Upper lobe of left lung (tissue), 6 donors: ENCODE results near the gene RDM1. TPM values are rescaled to one million over a fixed set of nuclear protein-coding genes. Genes with fewer than 3 reads are reported as not detected.

Experiments
- ATAC-seq, 2 donors: fragments of 200-7000 bp; cut with Tn5 transposase; one replicate each; pipeline ENCODE4 v1.9.1; 2022; ENCODE audit warnings: mild to moderate bottlenecking in 2 of 2, moderate library complexity in 2 of 2; ENCODE audit not compliant: low FRiP score in 2 of 2
- DNase-seq, 2 donors: peaks; one replicate each; pipeline ENCODE4 v3.0.0-alpha.2; 2019 to 2020
- H3K27ac ChIP-seq, 4 donors: fragments of 200-600 bp; sonication (generic); one replicate each; pipeline ENCODE4 v1.5.1; 2016 to 2019
- H3K27me3 ChIP-seq, 4 donors: fragments of 200-600 bp; sonication (generic); one replicate each; pipeline ENCODE4 v1.5.1; 2017 to 2019
- H3K36me3 ChIP-seq, 4 donors: fragments of 200-600 bp; sonication (generic); one replicate each; pipeline ENCODE4 v1.5.1; 2016 to 2019
- H3K4me1 ChIP-seq, 4 donors: fragments of 200-600 bp; sonication (generic); one replicate each; pipeline ENCODE4 v1.5.1; 2018 to 2019
- H3K4me3 ChIP-seq, 4 donors: fragments of 200-600 bp; sonication (generic); one replicate each; pipeline ENCODE4 v1.5.1; 2017 to 2019; ENCODE audit warnings: mild to moderate bottlenecking in 2 of 4, moderate library complexity in 1 of 4
- H3K9me3 ChIP-seq, 4 donors: fragments of 200-600 bp; sonication (generic); one replicate each; pipeline ENCODE4 v1.5.1; 2018 to 2019
- CTCF ChIP-seq, 6 experiments: fragments of 450-650 bp in 4 of 6; fragments of 200-600 bp in 2 of 6; sonication (generic) in 2 of 6; IDR thresholded peaks; one replicate each; pipeline ENCODE4 v1.5.1; 2016 to 2019; ENCODE audit warnings: antibody characterized with exemption in 6 of 6
- EP300 ChIP-seq, 4 donors: sonication (generic); formaldehyde crosslinking; IDR thresholded peaks; one replicate each; pipeline ENCODE4 v1.5.1; 2017; ENCODE audit warnings: antibody characterized with exemption in 4 of 4, control low read depth in 2 of 4
- POLR2A ChIP-seq, 4 donors: fragments of 450-650 bp; IDR thresholded peaks; one replicate each; pipeline ENCODE4 v1.5.1; 2016 to 2017; ENCODE audit warnings: antibody characterized with exemption in 4 of 4, mild to moderate bottlenecking in 2 of 4
- POLR2AphosphoS5 ChIP-seq, 2 donors: sonication (generic); formaldehyde crosslinking; IDR thresholded peaks; one replicate each; pipeline ENCODE4 v1.5.1; 2017; ENCODE audit warnings: antibody characterized with exemption in 2 of 2
- WGBS, 2 donors: methylation state at CpG; one replicate each; pipeline ENCODE4 v1.1.5; 2017 to 2018; 5-methylcytosine and 5-hydroxymethylcytosine counted together
- small RNA-seq, 4 donors: library from RNA; depleted of rRNA; stranded (forward); fragments of <200 nt; gene quantifications; one replicate each; pipeline ENCODE3, GENCODE V24; 2016
- total RNA-seq, 6 donors: library from RNA; depleted of rRNA in 4 of 6; stranded (reverse); fragments of >200 nt in 4 of 6; gene quantifications; one replicate each; pipeline versions ENCODE4 v1.1.0 to v1.2.1, GENCODE V29; 2016 to 2021
- donor health status: DM: no; HTN: no; CAD: no; lungs with moderate emphysema.
- donor health status: DM: no; HTN: yes; CAD: no; lungs with severe emphysema.

Gene RDM1
- total RNA-seq, 6 donors from 2014 or later, result not detected

- no peak overlapping the region for H3K27ac ChIP-seq
- 96 to 97% methylated on average over 12 of the region's 12 CpGs for WGBS, 2 donors
These were observed 58.2 kb downstream of the RDM1 start for GRCh38 chr17:35872196-35872980.

GRCh38 chr17:35870906-35871819 is 59.4 kb downstream of the RDM1 start:
- TF ChIP-seq CTCF (IDR thresholded peaks at IDR 0.05) (no peak), POLR2A (IDR thresholded peaks at IDR 0.05) (no peak), EP300 (IDR thresholded peaks at IDR 0.05) (no peak), POLR2AphosphoS5 (IDR thresholded peaks at IDR 0.05) (no peak)
- no peak overlapping the region for H3K27ac ChIP-seq
- ATAC-seq (peak in 1 of 2 donors; percentile 47), DNase-seq (no peak)
- H3K4me1 ChIP-seq, result peaks cover 0 to 5% (median 1%) of the 10 kb centered on the region in 4 donors
- no peaks in the 10 kb centered on the region for H3K9me3 ChIP-seq
- H3K27me3 ChIP-seq, result no peaks in the 10 kb centered on the region
- 49 to 57% methylated on average over 8 of the region's 8 CpGs for WGBS, 2 donors
- H3K36me3 ChIP-seq, result no peaks in the 10 kb centered on the region
- H3K4me3 ChIP-seq, result no peak overlapping the region

More at GRCh38 chr17:35872196-35872980, 58.2 kb downstream of the RDM1 start:
- no peaks in the 10 kb centered on the region for H3K9me3 ChIP-seq
- H3K4me1 ChIP-seq, result no peaks in the 10 kb centered on the region
- TF ChIP-seq POLR2A (IDR thresholded peaks at IDR 0.05) (no peak), POLR2AphosphoS5 (IDR thresholded peaks at IDR 0.05) (no peak), EP300 (IDR thresholded peaks at IDR 0.05) (no peak), CTCF (IDR thresholded peaks at IDR 0.05) (no peak)
- DNase-seq (no peak), ATAC-seq (no peak)
- no peak overlapping the region for H3K4me3 ChIP-seq
- no peaks in the 10 kb centered on the region for H3K36me3 ChIP-seq
- H3K27me3 ChIP-seq, result no peaks in the 10 kb centered on the region

GRCh38 chr17:35868737-35869136 is 61.8 kb downstream of the RDM1 start, which contains the start of gene HEATR9:
TSS of gene HEATR9 (minus strand) at chr17:35868891. CDS start at chr17:35868742, 149 bp downstream.
- no peak within 1 kb of the TSS for H3K4me3 ChIP-seq
- DNase-seq, result no peak

More at GRCh38 chr17:35868737-35869136, 61.8 kb downstream of the RDM1 start, which contains the start of gene HEATR9:
- 75 to 87% methylated on average over 3 of the region's 3 CpGs for WGBS, 2 donors
- H3K36me3 ChIP-seq, result no peaks in the 10 kb centered on the region
- no peaks in the 10 kb centered on the region for H3K27me3 ChIP-seq
- TF ChIP-seq CTCF (IDR thresholded peaks at IDR 0.05) (no peak), POLR2A (IDR thresholded peaks at IDR 0.05) (no peak), EP300 (IDR thresholded peaks at IDR 0.05) (no peak), POLR2AphosphoS5 (IDR thresholded peaks at IDR 0.05) (no peak)
- H3K4me1 ChIP-seq, result peaks cover 0 to 10% (median 3%) of the 10 kb centered on the region in 4 donors
- H3K9me3 ChIP-seq, result no peaks in the 10 kb centered on the region
- H3K27ac ChIP-seq, result no peak within 1 kb of the TSS
- no peak for ATAC-seq

Small RNAs within 50 kb of the gene (small RNA-seq; reads per million reads assigned to genes)
- 68.0 to 418 (median 154) reads per million in 4 donors for gene RF00100

Other genes with a start within 250 kb of the RDM1 start
- 1 to 10 TPM; 1.0 to 4.1 (median 1.7) TPM for gene RASL10B, start 199.1 kb downstream of the RDM1 start, total RNA-seq
- gene GAS2L2, start 177.5 kb downstream of the RDM1 start, total RNA-seq, result 1 to 10 TPM in 5 of 6 donors, under 1 TPM in 1; 0.37 to 7.4 (median 3.3) TPM
- 1 to 10 TPM in 1 of 6 donors, under 1 TPM in 1, not detected in 4; 0.46 to 1.1 TPM for gene C17orf50, start 169.9 kb downstream of the RDM1 start, total RNA-seq
- gene MMP28, start 135.1 kb downstream of the RDM1 start, total RNA-seq, result 100 to 1,000 TPM in 3 of 6 donors, 10 to 100 TPM in 3; 51.1 to 134 (median 98.5) TPM
- gene TAF15, start 121.3 kb downstream of the RDM1 start, total RNA-seq, result 100 to 1,000 TPM in 2 of 6 donors, 10 to 100 TPM in 4; 42.4 to 137 (median 93.0) TPM
- gene HEATR9, start 61.9 kb downstream of the RDM1 start, total RNA-seq, result under 1 TPM in 2 of 6 donors, not detected in 4; 0.13 to 0.30 TPM
- 10 to 100 TPM; 11.5 to 17.6 (median 15.3) TPM for gene CCL5, start 50.4 kb downstream of the RDM1 start, total RNA-seq
- gene LYZL6, start 12.9 kb upstream of the RDM1 start, total RNA-seq, result not detected
- under 1 TPM in 2 of 6 donors, not detected in 4; 0.20 to 0.61 TPM for gene CCL16, start 50.7 kb upstream of the RDM1 start, total RNA-seq
- gene CCL14, start 56.0 kb upstream of the RDM1 start, total RNA-seq, result 10 to 100 TPM in 2 of 6 donors, 1 to 10 TPM in 4; 1.0 to 90.7 (median 5.6) TPM
- gene CCL15, start 70.8 kb upstream of the RDM1 start, total RNA-seq, result 1 to 10 TPM in 2 of 6 donors, under 1 TPM in 2, not detected in 2; 0.72 to 2.6 (median 1.4) TPM
- 10 to 100 TPM in 4 of 6 donors, 1 to 10 TPM in 1, not detected in 1; 6.9 to 40.0 (median 16.6) TPM for gene CCL23, start 87.2 kb upstream of the RDM1 start, total RNA-seq
- gene CCL18, start 133.5 kb upstream of the RDM1 start, total RNA-seq, result 100 to 1,000 TPM in 4 of 6 donors, 10 to 100 TPM in 2; 50.3 to 250 (median 169) TPM
- 10 to 100 TPM in 2 of 6 donors, 1 to 10 TPM in 3, under 1 TPM in 1; 0.55 to 24.9 (median 2.9) TPM for gene CCL3, start 159.4 kb upstream of the RDM1 start, total RNA-seq
- gene CCL4, start 173.1 kb upstream of the RDM1 start, total RNA-seq, result 10 to 100 TPM in 4 of 6 donors, 1 to 10 TPM in 2; 5.7 to 24.0 (median 14.1) TPM
- gene TBC1D3B, start 245.9 kb upstream of the RDM1 start, total RNA-seq, result 1 to 10 TPM in 5 of 6 donors, not detected in 1; 3.6 to 8.9 (median 7.0) TPM